ENCODE results near the gene GABRG3.

GABRG3 gene

DNA sequence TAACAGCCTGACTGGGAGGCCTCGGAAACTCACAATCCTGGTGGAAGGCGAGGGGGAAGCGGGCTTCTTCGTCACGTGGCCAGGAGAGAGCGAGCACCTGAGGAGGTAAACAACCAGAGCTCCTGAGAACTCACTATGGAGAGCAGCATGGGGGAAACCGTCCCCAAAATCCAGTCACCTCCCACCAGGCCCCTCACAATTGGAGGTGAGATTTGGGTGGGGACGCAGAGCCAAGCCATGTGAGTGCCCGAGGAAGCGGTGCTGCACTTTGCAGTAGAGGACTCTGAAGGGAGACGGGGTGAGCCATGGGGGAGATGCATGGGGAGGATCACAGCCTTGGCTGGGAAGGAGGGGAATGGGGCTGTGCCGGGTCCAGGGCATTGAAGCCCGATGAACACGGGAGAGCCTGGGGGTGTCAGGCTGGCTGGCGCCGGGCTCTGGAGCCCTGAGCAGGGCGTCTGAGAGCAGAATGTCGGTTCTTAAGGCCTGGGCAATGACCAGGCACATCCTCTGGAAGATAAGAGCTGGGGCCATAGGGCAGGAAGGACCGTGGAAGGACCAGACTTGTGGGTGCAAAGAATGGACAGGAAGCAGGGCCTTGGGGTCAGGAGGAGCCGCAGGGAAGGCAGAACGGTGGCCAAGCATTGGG, 117.7 kb downstream of the GABRG3 start:
- Histone ChIP-seq H3K9ac (ENCODE audit: low read depth, low read length) (no peak overlapping the region), H3K9me3 (ENCODE audit: control insufficient read depth, insufficient read depth, low read length) (no peaks in the 10 kb centered on the region), H3K36me3 (ENCODE audit: control insufficient read depth, insufficient read depth, low read length) (no peaks in the 10 kb centered on the region), H3K4me3 (ENCODE audit: low read depth, low read length) (no peak overlapping the region), H3K27me3 (ENCODE audit: control insufficient read depth, insufficient read depth, low read length) (no peaks in the 10 kb centered on the region), H3K4me1 (ENCODE audit: control insufficient read depth, insufficient read depth, low read length) (peaks cover 10% of the 10 kb centered on the region)

DNA sequence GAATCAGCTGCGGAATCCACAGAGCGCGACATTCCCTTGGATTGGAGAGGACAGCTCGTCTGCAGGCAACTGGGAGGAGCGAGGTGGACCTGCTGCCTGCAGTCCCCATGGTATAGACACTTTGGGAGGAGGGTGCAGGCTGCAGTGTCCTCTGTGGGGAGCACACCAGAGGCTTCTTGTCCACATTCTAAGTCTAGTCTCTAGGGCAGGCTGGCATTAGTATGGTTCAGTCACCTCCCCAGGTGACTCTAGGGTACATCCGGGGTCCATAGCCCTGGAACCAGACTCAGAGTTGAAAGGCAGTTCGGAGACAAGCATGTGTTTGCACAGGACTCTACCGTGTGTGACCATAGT, 118.2 kb downstream of the GABRG3 start:
- Histone ChIP-seq H3K9me3 (ENCODE audit: control insufficient read depth, insufficient read depth, low read length) (no peaks in the 10 kb centered on the region), H3K4me3 (ENCODE audit: low read depth, low read length) (no peak overlapping the region), H3K4me1 (ENCODE audit: control insufficient read depth, insufficient read depth, low read length) (peaks cover 10% of the 10 kb centered on the region), H3K36me3 (ENCODE audit: control insufficient read depth, insufficient read depth, low read length) (no peaks in the 10 kb centered on the region), H3K9ac (ENCODE audit: low read depth, low read length) (no peak overlapping the region), H3K27me3 (ENCODE audit: control insufficient read depth, insufficient read depth, low read length) (no peaks in the 10 kb centered on the region)

DNA sequence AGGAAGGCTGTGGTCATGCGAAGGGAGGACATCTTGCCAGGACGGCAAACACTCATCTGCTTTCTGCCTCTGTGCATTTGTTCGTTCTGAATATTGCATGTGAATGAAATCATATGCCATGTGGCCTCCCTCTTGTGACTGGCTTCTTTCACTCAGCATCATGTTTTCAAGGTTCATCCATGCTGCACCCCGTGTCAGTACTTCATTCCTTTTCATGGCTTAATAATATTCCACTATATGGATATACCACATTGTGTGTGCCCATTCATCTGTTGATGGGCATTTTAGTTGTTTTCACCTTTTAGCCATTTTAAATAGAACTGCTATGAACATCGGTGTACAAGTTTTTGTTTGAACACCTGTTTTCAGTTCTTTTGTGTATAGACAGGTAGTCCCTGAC, 118.7 kb downstream of the GABRG3 start:
- no peak overlapping the region for H3K4me3 ChIP-seq (ENCODE audit: low read depth, low read length)
- H3K9ac ChIP-seq (ENCODE audit: low read depth, low read length): no peak overlapping the region
- peaks cover 10% of the 10 kb centered on the region for H3K4me1 ChIP-seq (ENCODE audit: control insufficient read depth, insufficient read depth, low read length)
- no peaks in the 10 kb centered on the region for H3K27me3 ChIP-seq (ENCODE audit: control insufficient read depth, insufficient read depth, low read length)
- no peaks in the 10 kb centered on the region for H3K36me3 ChIP-seq (ENCODE audit: control insufficient read depth, insufficient read depth, low read length)
- no peaks in the 10 kb centered on the region for H3K9me3 ChIP-seq (ENCODE audit: control insufficient read depth, insufficient read depth, low read length)

DNA sequence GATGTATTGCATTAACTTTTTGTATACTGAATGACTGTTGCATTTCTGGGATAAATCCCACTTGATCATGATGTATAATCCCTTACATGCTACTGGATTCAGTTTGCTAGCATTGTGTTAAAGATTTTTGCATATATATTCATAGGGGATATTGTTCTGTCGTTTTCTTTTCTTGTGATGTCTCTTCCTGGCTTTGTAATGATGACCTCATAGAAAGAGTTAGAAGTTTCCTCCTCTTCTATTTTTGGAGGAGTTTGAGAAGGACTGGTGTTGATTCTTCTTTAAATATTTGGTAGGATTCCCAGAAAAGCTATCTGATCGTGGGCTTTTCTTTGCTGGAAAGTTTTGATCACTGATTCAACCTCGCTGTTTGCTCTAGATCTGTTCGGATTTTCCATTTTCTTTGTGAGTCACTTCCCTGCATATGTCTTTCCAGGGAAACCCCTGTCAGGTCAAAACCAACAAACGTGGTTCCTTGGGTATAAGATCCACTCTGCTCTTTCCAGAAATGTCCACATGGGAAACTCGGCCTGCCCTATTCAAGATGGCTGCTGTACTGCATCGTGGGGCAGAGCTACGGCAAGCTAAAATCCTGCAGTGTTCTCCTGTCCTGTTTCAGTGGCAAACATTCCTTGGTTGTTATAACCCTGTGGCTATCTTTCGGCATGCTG, 120.4 kb downstream of the GABRG3 start:
- Histone ChIP-seq H3K4me1 (ENCODE audit: control insufficient read depth, insufficient read depth, low read length) (peaks cover 2% of the 10 kb centered on the region), H3K36me3 (ENCODE audit: control insufficient read depth, insufficient read depth, low read length) (no peaks in the 10 kb centered on the region), H3K9ac (ENCODE audit: low read depth, low read length) (no peak overlapping the region), H3K4me3 (ENCODE audit: low read depth, low read length) (no peak overlapping the region), H3K9me3 (ENCODE audit: control insufficient read depth, insufficient read depth, low read length) (no peaks in the 10 kb centered on the region), H3K27me3 (ENCODE audit: control insufficient read depth, insufficient read depth, low read length) (no peaks in the 10 kb centered on the region)

DNA sequence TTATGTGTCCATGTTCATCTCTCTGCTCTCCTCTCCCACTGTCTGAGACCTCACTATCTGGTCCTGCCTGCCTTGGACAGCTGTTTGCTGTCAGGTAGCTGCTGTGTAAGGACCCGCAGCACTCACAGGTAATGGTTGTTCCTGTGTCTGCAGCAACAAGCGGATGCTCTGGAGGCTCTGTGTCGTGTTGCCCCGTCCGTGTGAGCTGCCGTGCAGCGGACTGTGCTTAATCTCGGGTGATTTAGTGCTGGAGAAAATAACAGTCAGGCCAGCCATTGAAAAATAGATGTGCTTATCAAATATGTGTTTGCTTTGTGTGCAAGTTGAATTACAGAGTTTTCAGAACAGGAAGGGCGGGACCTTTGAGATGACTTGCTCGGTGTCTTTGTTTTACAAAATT, 121.4 kb downstream of the GABRG3 start:
- Histone ChIP-seq H3K4me3 (ENCODE audit: low read depth, low read length) (no peak overlapping the region), H3K27me3 (ENCODE audit: control insufficient read depth, insufficient read depth, low read length) (no peaks in the 10 kb centered on the region), H3K9ac (ENCODE audit: low read depth, low read length) (no peak overlapping the region), H3K36me3 (ENCODE audit: control insufficient read depth, insufficient read depth, low read length) (no peaks in the 10 kb centered on the region), H3K9me3 (ENCODE audit: control insufficient read depth, insufficient read depth, low read length) (no peaks in the 10 kb centered on the region), H3K4me1 (ENCODE audit: control insufficient read depth, insufficient read depth, low read length) (no peaks in the 10 kb centered on the region)

DNA sequence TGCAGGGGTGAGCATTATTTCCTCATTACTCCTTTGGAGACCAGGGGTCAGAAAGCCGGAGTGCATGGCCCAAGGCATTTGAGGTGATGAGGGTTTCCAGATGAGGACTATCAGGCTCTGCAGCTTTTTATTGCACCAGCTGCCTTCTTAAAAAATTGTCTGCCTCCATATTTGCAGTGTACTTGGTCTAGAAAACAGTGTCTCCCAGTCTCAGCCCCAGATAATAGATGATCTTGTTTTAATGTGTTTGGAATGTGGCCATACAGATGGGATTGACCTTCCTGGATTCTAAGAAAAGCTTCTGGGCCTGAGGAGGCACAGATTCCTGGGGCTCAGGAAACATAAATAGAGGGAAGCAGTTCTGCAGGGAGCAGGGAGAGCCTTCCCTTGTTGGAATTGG, 123.3 kb downstream of the GABRG3 start:
- H3K27me3 ChIP-seq (ENCODE audit: control insufficient read depth, insufficient read depth, low read length): no peaks in the 10 kb centered on the region
- H3K4me1 ChIP-seq (ENCODE audit: control insufficient read depth, insufficient read depth, low read length): no peaks in the 10 kb centered on the region
- no peaks in the 10 kb centered on the region for H3K36me3 ChIP-seq (ENCODE audit: control insufficient read depth, insufficient read depth, low read length)
- no peaks in the 10 kb centered on the region for H3K9me3 ChIP-seq (ENCODE audit: control insufficient read depth, insufficient read depth, low read length)
- H3K9ac ChIP-seq (ENCODE audit: low read depth, low read length): no peak overlapping the region
- H3K4me3 ChIP-seq (ENCODE audit: low read depth, low read length): no peak overlapping the region

DNA sequence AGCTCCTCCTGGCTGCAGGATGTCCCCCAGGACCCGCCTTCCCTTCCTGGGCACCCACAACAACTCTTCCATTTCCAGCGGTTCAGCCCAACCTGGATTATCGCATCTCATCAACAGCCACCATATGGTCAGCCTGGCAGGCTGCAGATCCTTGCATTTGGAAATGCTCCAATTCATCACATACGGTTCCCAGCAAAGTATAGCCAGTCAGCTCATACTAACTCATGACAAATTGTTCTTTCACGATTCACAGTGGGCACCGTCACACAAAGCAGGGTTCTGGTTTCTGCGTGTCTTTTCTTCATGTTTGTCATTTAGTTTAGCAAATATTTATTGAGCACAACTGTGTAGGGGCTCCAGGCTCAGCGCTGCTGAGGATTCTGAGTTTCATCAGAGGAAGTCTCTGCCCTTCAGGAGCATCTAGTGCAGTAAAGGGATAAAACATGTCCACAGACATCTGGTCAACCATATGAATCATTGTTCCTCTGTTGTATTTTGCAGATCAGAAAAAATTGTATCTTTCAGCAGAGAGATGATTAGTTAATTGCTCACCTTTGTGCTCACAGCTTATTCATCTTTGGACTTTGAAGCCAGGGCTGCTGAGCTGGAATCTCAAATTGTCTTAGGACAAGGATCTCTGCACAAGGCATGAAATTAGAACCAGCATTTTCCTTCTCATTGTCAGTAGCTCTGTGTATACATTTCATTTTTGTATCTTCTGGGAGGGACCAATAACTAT, 125.1 kb downstream of the GABRG3 start:
- Histone ChIP-seq H3K4me3 (ENCODE audit: low read depth, low read length) (no peak overlapping the region), H3K4me1 (ENCODE audit: control insufficient read depth, insufficient read depth, low read length) (no peaks in the 10 kb centered on the region), H3K9me3 (ENCODE audit: control insufficient read depth, insufficient read depth, low read length) (no peaks in the 10 kb centered on the region), H3K27me3 (ENCODE audit: control insufficient read depth, insufficient read depth, low read length) (no peaks in the 10 kb centered on the region), H3K9ac (ENCODE audit: low read depth, low read length) (no peak overlapping the region), H3K36me3 (ENCODE audit: control insufficient read depth, insufficient read depth, low read length) (no peaks in the 10 kb centered on the region)

DNA sequence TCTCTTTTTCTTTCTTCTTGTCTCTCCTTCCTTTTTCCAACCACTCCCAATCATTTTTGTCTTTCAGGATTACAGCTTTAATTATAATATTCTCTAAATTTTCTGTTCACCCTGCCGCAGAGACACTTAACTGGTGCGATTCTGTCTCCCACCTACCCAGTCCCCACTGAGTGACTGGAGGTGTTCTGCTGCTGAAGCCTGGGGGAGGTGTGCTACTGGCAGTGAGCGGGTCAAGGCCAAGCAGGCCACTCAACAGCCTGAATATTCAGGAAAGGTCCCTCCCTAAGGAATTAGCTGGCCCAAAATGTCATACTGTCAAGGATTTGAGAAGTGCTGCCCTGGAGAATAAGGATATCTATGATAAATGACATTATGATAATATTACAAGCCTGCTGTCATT, 126.5 kb downstream of the GABRG3 start:
- Histone ChIP-seq H3K4me3 (ENCODE audit: low read depth, low read length) (no peak overlapping the region), H3K36me3 (ENCODE audit: control insufficient read depth, insufficient read depth, low read length) (no peaks in the 10 kb centered on the region), H3K9me3 (ENCODE audit: control insufficient read depth, insufficient read depth, low read length) (no peaks in the 10 kb centered on the region), H3K27me3 (ENCODE audit: control insufficient read depth, insufficient read depth, low read length) (no peaks in the 10 kb centered on the region), H3K9ac (ENCODE audit: low read depth, low read length) (no peak overlapping the region), H3K4me1 (ENCODE audit: control insufficient read depth, insufficient read depth, low read length) (no peaks in the 10 kb centered on the region)

DNA sequence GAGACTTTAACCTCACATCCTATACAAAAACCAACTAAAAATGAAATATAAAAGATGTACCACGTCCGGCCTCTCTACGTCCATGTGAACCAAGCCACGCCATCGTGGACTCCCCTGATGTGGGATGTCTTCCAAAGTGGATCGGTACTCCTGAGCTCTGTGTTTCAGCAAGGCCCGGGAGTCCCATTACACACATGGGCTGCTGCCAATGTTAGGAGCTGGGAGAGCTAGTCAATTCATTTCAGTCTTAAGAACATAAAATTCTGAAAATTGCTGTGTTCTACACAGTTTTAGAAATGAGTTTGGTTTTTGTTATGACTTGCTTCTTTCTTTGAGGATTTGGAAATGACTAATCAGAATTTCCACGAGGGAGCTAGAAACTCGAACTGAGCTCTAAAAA, 131.0 kb downstream of the GABRG3 start:
- no peaks in the 10 kb centered on the region for H3K9me3 ChIP-seq (ENCODE audit: control insufficient read depth, insufficient read depth, low read length)
- no peaks in the 10 kb centered on the region for H3K4me1 ChIP-seq (ENCODE audit: control insufficient read depth, insufficient read depth, low read length)
- H3K9ac ChIP-seq (ENCODE audit: low read depth, low read length): no peak overlapping the region
- H3K27me3 ChIP-seq (ENCODE audit: control insufficient read depth, insufficient read depth, low read length): no peaks in the 10 kb centered on the region
- H3K36me3 ChIP-seq (ENCODE audit: control insufficient read depth, insufficient read depth, low read length): no peaks in the 10 kb centered on the region
- H3K4me3 ChIP-seq (ENCODE audit: low read depth, low read length): no peak overlapping the region

DNA sequence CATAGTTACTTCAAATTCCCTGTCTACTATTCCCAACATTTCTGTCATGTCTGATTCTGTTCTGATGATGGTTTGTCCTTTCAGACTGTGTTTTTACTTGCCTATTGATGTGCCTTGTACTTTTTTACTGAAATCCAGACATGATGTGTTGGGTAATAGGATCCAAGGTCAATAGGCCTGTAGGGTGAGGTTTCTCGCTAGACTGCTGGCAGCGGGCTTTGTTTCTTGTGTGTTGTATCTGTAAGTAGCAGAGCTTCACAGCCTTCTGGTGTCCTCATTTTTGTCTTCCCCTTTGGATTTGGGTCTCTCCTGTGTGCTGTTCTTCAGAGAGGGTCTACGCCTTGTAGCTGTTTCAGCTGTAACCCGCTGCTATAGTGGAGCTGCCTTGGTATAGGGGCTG, 140.3 kb downstream of the GABRG3 start:
- peaks cover 4% of the 10 kb centered on the region for H3K4me1 ChIP-seq (ENCODE audit: control insufficient read depth, insufficient read depth, low read length)
- no peaks in the 10 kb centered on the region for H3K27me3 ChIP-seq (ENCODE audit: control insufficient read depth, insufficient read depth, low read length)
- H3K36me3 ChIP-seq (ENCODE audit: control insufficient read depth, insufficient read depth, low read length): no peaks in the 10 kb centered on the region
- no peaks in the 10 kb centered on the region for H3K9me3 ChIP-seq (ENCODE audit: control insufficient read depth, insufficient read depth, low read length)
- no peak overlapping the region for H3K4me3 ChIP-seq (ENCODE audit: low read depth, low read length)
- H3K9ac ChIP-seq (ENCODE audit: low read depth, low read length): no peak overlapping the region

DNA sequence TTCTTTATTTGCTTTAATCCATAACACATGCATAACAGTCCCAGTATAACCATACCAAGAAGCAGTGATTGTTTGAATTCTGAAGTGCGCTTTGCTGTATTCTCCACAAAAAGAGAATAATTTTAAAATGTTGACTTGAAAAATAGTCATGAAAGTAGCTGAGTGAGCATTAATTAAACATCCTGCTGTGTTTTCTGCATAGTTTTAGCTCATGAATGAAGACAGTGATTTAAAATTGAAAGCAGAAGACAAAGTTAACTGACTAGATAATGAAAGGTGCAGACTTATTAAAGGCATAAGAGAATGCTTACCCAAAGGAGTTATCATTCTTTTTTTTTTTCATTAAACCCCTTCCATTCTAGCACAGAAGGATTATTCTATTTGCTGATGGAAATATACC, 143.5 kb downstream of the GABRG3 start:
- peaks cover 8% of the 10 kb centered on the region for H3K4me1 ChIP-seq (ENCODE audit: control insufficient read depth, insufficient read depth, low read length)
- H3K36me3 ChIP-seq (ENCODE audit: control insufficient read depth, insufficient read depth, low read length): no peaks in the 10 kb centered on the region
- H3K9ac ChIP-seq (ENCODE audit: low read depth, low read length): no peak overlapping the region
- H3K9me3 ChIP-seq (ENCODE audit: control insufficient read depth, insufficient read depth, low read length): no peaks in the 10 kb centered on the region
- H3K4me3 ChIP-seq (ENCODE audit: low read depth, low read length): no peak overlapping the region
- H3K27me3 ChIP-seq (ENCODE audit: control insufficient read depth, insufficient read depth, low read length): no peaks in the 10 kb centered on the region

DNA sequence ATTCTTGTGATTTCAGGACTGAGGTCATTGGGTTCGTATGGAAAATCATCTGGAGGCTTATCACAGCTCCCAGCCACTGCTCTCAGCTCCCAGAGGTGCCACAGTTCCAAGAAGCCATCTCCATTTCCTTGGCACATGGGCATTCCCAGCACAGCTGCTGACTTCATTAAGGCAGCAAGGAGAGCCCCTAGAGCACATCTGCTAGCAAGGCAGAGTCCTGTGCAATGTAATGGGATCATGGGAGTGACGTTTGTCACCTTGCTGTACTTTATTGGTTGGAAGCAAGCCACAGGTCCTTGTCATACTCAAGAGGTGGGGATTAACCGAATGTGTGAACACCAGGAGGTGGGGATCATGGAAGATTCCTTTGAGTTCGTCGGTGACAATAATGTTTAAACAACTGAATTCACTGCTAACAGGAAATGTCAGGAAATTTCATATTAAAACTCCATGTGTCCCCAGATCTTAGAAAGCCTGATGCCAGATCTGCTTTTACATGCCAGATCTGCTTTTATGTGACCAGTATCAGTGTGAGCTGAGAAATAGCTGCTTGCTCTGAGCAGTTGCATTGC, 148.8 kb downstream of the GABRG3 start:
- H3K27me3 ChIP-seq (ENCODE audit: control insufficient read depth, insufficient read depth, low read length): no peaks in the 10 kb centered on the region
- H3K9me3 ChIP-seq (ENCODE audit: control insufficient read depth, insufficient read depth, low read length): no peaks in the 10 kb centered on the region
- H3K4me3 ChIP-seq (ENCODE audit: low read depth, low read length): no peak overlapping the region
- H3K36me3 ChIP-seq (ENCODE audit: control insufficient read depth, insufficient read depth, low read length): no peaks in the 10 kb centered on the region
- no peak overlapping the region for H3K9ac ChIP-seq (ENCODE audit: low read depth, low read length)
- H3K4me1 ChIP-seq (ENCODE audit: control insufficient read depth, insufficient read depth, low read length): peaks cover 5% of the 10 kb centered on the region
